HepG2 (cell line): ENCODE results near the gene DIPK1B. TPM values are rescaled to one million over a fixed set of nuclear protein-coding genes. Genes with fewer than 3 reads are reported as not detected.
"Not testable (repeated sequence)": the region's sequence is repeated elsewhere in the genome, so short reads cannot be mapped to it uniquely, and the experiment has no call there.

ENCODE experiments used
- ATAC-seq: fragments of 200-7000 bp; cut with Tn5 transposase; 3 replicates; pipeline ENCODE4 v1.9.1; 2020; ENCODE audit warnings: mild to moderate bottlenecking, moderate library complexity
- BruUV-seq: library from RNA; stranded (reverse); fragments of 400-500 nt; replicated peaks from 2 replicates; lab custom pipeline; 2021; lab: Mats Ljungman, UMichigan
- CTCF ChIA-PET: fragments of 300-600 bp; formaldehyde crosslinking; extraction: SDS; loops from one replicate; lab custom pipeline; 2021; ENCODE audit warnings: low total read pairs, inconsistent platforms, low intra/inter-chr PET ratio; lab: Yijun Ruan, JAX
- POLR2A ChIA-PET: fragments of 350-600 bp; sonication (Branson Sonifier 250); formaldehyde crosslinking; loops from one replicate; lab custom pipeline; 2020; ENCODE audit warnings: antibody characterized with exemption, inconsistent platforms; lab: Yijun Ruan, JAX
- DNase-seq: peaks from one replicate; pipeline ENCODE4 v3.0.0-alpha.2; 2015; ENCODE audit warnings: low spot score
- FAIRE-seq: peaks from 3 replicates; lab custom pipeline; 2011; peaks lifted over from hg19 to GRCh38; lab: Jason Lieb, UNC
- H2AFZ ChIP-seq: one replicate; pipeline ENCODE4 v1.6.1; 2011; ENCODE audit warnings: low read length, inconsistent platforms
- H3K27ac ChIP-seq: fragments of 300-600 bp; 3 replicates; pipeline ENCODE4 v1.8.0; 2011; ENCODE audit warnings: mixed run types, mild to moderate bottlenecking, mixed read lengths, low read length, inconsistent platforms; ENCODE audit not compliant: insufficient read depth; ENCODE audit errors: extremely low read length
- H3K27me3 ChIP-seq, 2 experiments: fragments of 200-600 bp in 1 of 2; 2 replicates in 1 of 2; 3 replicates in 1 of 2; pipeline versions ENCODE4 v1.6.0 to v1.8.0; 2011; ENCODE audit warnings: low read length in 2 of 2, mild to moderate bottlenecking in 2 of 2, moderate library complexity in 2 of 2, inconsistent platforms in 1 of 2; ENCODE audit not compliant: insufficient read depth in 2 of 2, control insufficient read depth in 1 of 2
- H3K36me3 ChIP-seq, 2 experiments: fragments of 200-600 bp in 1 of 2; replicated peaks in 1 of 2; 2 replicates in 1 of 2; 3 replicates in 1 of 2; pipeline versions ENCODE4 v1.5.1 to v1.8.0; 2011; ENCODE audit warnings: low read length in 2 of 2, inconsistent platforms in 1 of 2; ENCODE audit not compliant: insufficient read depth in 2 of 2, control insufficient read depth in 1 of 2
- H3K4me1 ChIP-seq: 2 replicates; pipeline ENCODE4 v1.5.1; 2012; ENCODE audit warnings: low read length, inconsistent platforms; ENCODE audit not compliant: insufficient read depth
- H3K4me2 ChIP-seq: 2 replicates; pipeline ENCODE4 v1.6.0; 2011; ENCODE audit warnings: low read depth, low read length, inconsistent platforms
- H3K4me3 ChIP-seq, 3 experiments: fragments of 200-600 bp in 1 of 3; sonication (generic), shearing (Covaris generic) in 1 of 3; replicated peaks in 1 of 3; 2 replicates each; pipeline ENCODE4 v1.5.1; 2011 to 2016; ENCODE audit warnings: low read length in 3 of 3, inconsistent platforms in 2 of 3, low read depth in 2 of 3, mild to moderate bottlenecking in 2 of 3, control low read depth in 1 of 3, mixed read lengths in 1 of 3; ENCODE audit not compliant: insufficient read depth in 1 of 3
- H3K79me2 ChIP-seq: one replicate; pipeline ENCODE4 v1.6.1; 2011; ENCODE audit warnings: low read length, inconsistent platforms; ENCODE audit not compliant: insufficient read depth
- H3K9ac ChIP-seq: 2 replicates; pipeline ENCODE4 v1.6.0; 2011; ENCODE audit warnings: mild to moderate bottlenecking, low read depth, low read length, inconsistent platforms; ENCODE audit not compliant: insufficient read depth
- H3K9me3 ChIP-seq: 2 replicates; pipeline ENCODE4 v1.5.1; 2012; ENCODE audit warnings: mild to moderate bottlenecking, low read length
- H4K20me1 ChIP-seq: 2 replicates; pipeline ENCODE4 v1.6.0; 2011; ENCODE audit warnings: inconsistent platforms, mild to moderate bottlenecking, low read length, moderate library complexity; ENCODE audit not compliant: insufficient read depth
- ATF1 ChIP-seq: IDR thresholded peaks from 2 replicates; pipeline ENCODE4 v1.6.1; 2016; ENCODE audit warnings: mild to moderate bottlenecking, control low read depth
- BHLHE40 ChIP-seq: IDR thresholded peaks from 2 replicates; pipeline ENCODE4 v1.6.1; 2011; ENCODE audit warnings: low read length, improper control_type of control experiment
- CREB1 ChIP-seq, 2 experiments: fragments of 450-650 bp in 1 of 2; IDR thresholded peaks; 2 replicates each; pipeline ENCODE4 v1.6.1; 2016 to 2017; ENCODE audit warnings: control low read depth in 1 of 2, mild to moderate bottlenecking in 1 of 2, missing compliant biosample characterization in 1 of 2, missing genetic modification characterization in 1 of 2
- GABPB1 ChIP-seq: IDR thresholded peaks from 2 replicates; pipeline ENCODE4 v1.6.1; 2016; ENCODE audit warnings: mild to moderate bottlenecking, missing genetic modification reagents, moderate library complexity, missing compliant biosample characterization
- GATAD2A ChIP-seq: IDR thresholded peaks from 2 replicates; pipeline ENCODE4 v1.6.1; 2016
- KAT8 ChIP-seq: IDR thresholded peaks from 2 replicates; pipeline ENCODE4 v1.6.1; 2016; ENCODE audit warnings: missing genetic modification reagents, missing compliant biosample characterization
- MED1 ChIP-seq: sonication (generic); formaldehyde crosslinking; IDR thresholded peaks from 2 replicates; pipeline ENCODE4 v1.4.0; 2020; ENCODE audit warnings: missing genetic modification reagents
- SAP130 ChIP-seq: IDR thresholded peaks from 2 replicates; pipeline ENCODE4 v1.6.1; 2016; ENCODE audit warnings: low read depth
- STAG1 ChIP-seq: sonication (generic); formaldehyde crosslinking; IDR thresholded peaks from 2 replicates; pipeline ENCODE4 v1.4.0; 2020; ENCODE audit warnings: missing genetic modification reagents
- ZBTB38 ChIP-seq: sonication (generic); formaldehyde crosslinking; IDR thresholded peaks from 2 replicates; pipeline ENCODE4 v1.5.1; 2020; ENCODE audit warnings: mild to moderate bottlenecking, missing genetic modification reagents
- WGBS: methylation state at CpG from one replicate; pipeline ENCODE4 v1.1.6; 2017; ENCODE audit warnings: low lambda C conversion rate; 5-methylcytosine and 5-hydroxymethylcytosine counted together
- in situ Hi-C: cut with HindIII; loops from 2 replicates; pipeline ENCODE4 v1.10.0; 2017; ENCODE audit warnings: low pct_unique_long_range_greater_than_20kb; ENCODE audit not compliant: extremely low pct_ligation_motif_present
- intact Hi-C: fragments of 100-400 bp; cut with micrococcal nuclease; formaldehyde crosslinking; loops from one replicate; pipeline ENCODE4 v1.10.0; 2022; ENCODE audit not compliant: unreplicated experiment
- polyA plus RNA-seq, 8 experiments: library from polyadenylated mRNA; depleted of rRNA in 3 of 8; stranded (reverse) in 7 of 8; unstranded in 1 of 8; fragments of >200 nt; fragmentation: Illumina TruSeq in 4 of 8; extraction: Trizol in 4 of 8; gene quantifications; 2 replicates each; pipeline versions ENCODE4 v1.2.1 to v1.2.3, GENCODE V29; 2011 to 2016; ENCODE audit warnings: low read depth in 4 of 8, missing spikeins in 1 of 8, mixed read lengths in 1 of 8; ENCODE audit not compliant: insufficient read depth in 1 of 8
- total RNA-seq, 5 experiments: library from RNA; depleted of rRNA; stranded (reverse); fragments of >200 nt; fragmentation: Illumina TruSeq; extraction: Trizol; gene quantifications; 2 replicates each; pipeline ENCODE4 v1.2.3, GENCODE V29; 2016; ENCODE audit warnings: low read depth in 1 of 5
- TF ChIP-seq, protein P1 (sequence below): sonication (generic); formaldehyde crosslinking; IDR thresholded peaks from 2 replicates; pipeline ENCODE4 v1.5.1; 2020; ENCODE audit warnings: mild to moderate bottlenecking, missing genetic modification reagents, moderate library complexity
- TF ChIP-seq, protein P2 (sequence below), 2 experiments: sonication (generic) in 1 of 2; formaldehyde crosslinking in 1 of 2; IDR thresholded peaks; 2 replicates each; pipeline versions ENCODE4 v1.5.1 to v1.6.1; 2011 to 2020; ENCODE audit warnings: borderline replicate concordance in 1 of 2, low read depth in 1 of 2, low read length in 1 of 2, mild to moderate bottlenecking in 1 of 2, missing genetic modification reagents in 1 of 2, moderate library complexity in 1 of 2
- TF ChIP-seq, protein P3 (sequence below): sonication (generic); formaldehyde crosslinking; IDR thresholded peaks from 2 replicates; pipeline ENCODE4 v1.4.0; 2020; ENCODE audit warnings: missing genetic modification reagents

Gene DIPK1B
- total and polyA plus RNA-seq, 2 of the 13 experiments (the other 11 are each of a cell fraction or from before 2014, with no cell fraction given) = 0.18 to 3.9 TPM

DNA sequence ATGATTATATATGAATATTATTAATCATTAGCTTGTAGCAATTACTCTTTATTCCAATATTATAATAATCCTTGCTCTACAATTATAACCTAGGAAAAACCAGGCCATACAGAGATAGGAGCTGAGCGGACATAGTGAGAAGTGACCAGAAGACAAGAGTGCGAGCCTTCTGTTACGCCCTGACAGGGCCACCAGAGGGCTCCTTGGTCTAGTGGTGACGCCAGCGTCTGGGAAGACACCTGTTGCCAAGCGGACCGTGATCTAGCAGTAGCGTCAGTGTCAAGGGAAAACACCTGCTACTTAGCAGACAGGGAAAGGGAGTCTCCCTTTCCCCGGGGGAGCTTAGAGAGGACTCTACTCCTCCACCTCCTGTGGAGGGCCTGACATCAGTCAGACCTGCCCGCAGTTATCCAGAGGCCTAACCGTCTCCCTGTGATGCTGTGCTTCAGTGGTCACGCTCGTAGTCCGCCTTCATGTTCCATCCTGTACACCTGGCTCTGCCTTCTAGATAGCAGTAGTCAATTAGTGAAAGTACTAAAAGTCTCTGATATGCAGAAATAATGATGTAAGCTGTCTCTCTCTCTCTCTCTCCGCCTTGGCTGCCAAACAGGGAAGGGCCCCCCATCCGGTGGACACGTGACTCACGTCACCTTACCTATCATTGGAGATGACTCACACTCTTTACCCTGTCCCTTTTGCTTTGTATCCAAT, 54.2 kb downstream of the DIPK1B start:
- POLR2A ChIA-PET = interaction anchor here (0.6 kb wide), 2 partner anchors 13 to 31 kb away, joined by 3 to 4 read pairs; no protein-coding TSS in a partner anchor
- Histone ChIP-seq H3K4me3 (0 out of 6 replicates have a peak overlapping the region, but pooled peaks of 1 of the 3 experiments have one; percentile 50), H3K4me1 (peaks cover 60% of the 10 kb centered on the region), H3K4me2 (peak overlapping the region; percentile 42)
- H3K27ac ChIP-seq; H3K36me3 ChIP-seq; H4K20me1 ChIP-seq; H3K9ac ChIP-seq; DNase-seq; intact Hi-C loops; H3K9me3 ChIP-seq; H3K79me2 ChIP-seq; in situ Hi-C loops; BruUV-seq; ATAC-seq; H3K27me3 ChIP-seq; H2AFZ ChIP-seq; TF ChIP-seq CREB1 (CRISPR knock-in tag; IDR thresholded peaks at IDR 0.05): not testable (repeated sequence)
- peak; percentile 23 for FAIRE-seq
- WGBS = 23% methylated on average over 8 of the region's 18 CpGs
- CTCF ChIA-PET = interaction anchor here (1.6 kb wide), 1 partner anchor 18 kb away, joined by 7 read pairs; no protein-coding TSS in a partner anchor
- TF ChIP-seq, protein P1, sequence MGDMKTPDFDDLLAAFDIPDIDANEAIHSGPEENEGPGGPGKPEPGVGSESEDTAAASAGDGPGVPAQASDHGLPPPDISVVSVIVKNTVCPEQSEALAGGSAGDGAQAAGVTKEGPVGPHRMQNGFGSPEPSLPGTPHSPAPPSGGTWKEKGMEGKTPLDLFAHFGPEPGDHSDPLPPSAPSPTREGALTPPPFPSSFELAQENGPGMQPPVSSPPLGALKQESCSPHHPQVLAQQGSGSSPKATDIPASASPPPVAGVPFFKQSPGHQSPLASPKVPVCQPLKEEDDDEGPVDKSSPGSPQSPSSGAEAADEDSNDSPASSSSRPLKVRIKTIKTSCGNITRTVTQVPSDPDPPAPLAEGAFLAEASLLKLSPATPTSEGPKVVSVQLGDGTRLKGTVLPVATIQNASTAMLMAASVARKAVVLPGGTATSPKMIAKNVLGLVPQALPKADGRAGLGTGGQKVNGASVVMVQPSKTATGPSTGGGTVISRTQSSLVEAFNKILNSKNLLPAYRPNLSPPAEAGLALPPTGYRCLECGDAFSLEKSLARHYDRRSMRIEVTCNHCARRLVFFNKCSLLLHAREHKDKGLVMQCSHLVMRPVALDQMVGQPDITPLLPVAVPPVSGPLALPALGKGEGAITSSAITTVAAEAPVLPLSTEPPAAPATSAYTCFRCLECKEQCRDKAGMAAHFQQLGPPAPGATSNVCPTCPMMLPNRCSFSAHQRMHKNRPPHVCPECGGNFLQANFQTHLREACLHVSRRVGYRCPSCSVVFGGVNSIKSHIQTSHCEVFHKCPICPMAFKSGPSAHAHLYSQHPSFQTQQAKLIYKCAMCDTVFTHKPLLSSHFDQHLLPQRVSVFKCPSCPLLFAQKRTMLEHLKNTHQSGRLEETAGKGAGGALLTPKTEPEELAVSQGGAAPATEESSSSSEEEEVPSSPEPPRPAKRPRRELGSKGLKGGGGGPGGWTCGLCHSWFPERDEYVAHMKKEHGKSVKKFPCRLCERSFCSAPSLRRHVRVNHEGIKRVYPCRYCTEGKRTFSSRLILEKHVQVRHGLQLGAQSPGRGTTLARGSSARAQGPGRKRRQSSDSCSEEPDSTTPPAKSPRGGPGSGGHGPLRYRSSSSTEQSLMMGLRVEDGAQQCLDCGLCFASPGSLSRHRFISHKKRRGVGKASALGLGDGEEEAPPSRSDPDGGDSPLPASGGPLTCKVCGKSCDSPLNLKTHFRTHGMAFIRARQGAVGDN = peak; percentile 46
- TF ChIP-seq SAP130 (CRISPR knock-in tag) (peak; percentile 52), ATF1 (CRISPR knock-in tag) (0 out of 2 replicates have a peak, but pooled peaks have one; percentile 41), BHLHE40 (peak; percentile 53; the same call in 1 of the 2 replicates), CREB1 (IDR thresholded peaks at IDR 0.05) (peak; percentile 68), GABPB1 (CRISPR knock-in tag) (0 out of 2 replicates have a peak, but pooled peaks have one; percentile 11), ZBTB38 (CRISPR knock-in tag) (0 out of 2 replicates have a peak, but pooled peaks have one; percentile 24), STAG1 (CRISPR knock-in tag) (peak; percentile 56), GATAD2A (CRISPR knock-in tag) (0 out of 2 replicates have a peak, but pooled peaks have one; percentile 8), MED1 (0 out of 2 replicates have a peak, but pooled peaks have one; percentile 17), KAT8 (CRISPR knock-in tag) (0 out of 2 replicates have a peak, but pooled peaks have one; percentile 19)
- TF ChIP-seq, protein P2, sequence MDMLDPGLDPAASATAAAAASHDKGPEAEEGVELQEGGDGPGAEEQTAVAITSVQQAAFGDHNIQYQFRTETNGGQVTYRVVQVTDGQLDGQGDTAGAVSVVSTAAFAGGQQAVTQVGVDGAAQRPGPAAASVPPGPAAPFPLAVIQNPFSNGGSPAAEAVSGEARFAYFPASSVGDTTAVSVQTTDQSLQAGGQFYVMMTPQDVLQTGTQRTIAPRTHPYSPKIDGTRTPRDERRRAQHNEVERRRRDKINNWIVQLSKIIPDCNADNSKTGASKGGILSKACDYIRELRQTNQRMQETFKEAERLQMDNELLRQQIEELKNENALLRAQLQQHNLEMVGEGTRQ (IDR thresholded peaks at IDR 0.05; ENCODE audit: low read depth, low read length) = not testable (repeated sequence)
- TF ChIP-seq, protein P2 (CRISPR knock-in tag; IDR thresholded peaks at IDR 0.05; ENCODE audit: borderline replicate concordance) = peak; percentile 74; the same call in 1 of the 2 replicates
- TF ChIP-seq, protein P3, sequence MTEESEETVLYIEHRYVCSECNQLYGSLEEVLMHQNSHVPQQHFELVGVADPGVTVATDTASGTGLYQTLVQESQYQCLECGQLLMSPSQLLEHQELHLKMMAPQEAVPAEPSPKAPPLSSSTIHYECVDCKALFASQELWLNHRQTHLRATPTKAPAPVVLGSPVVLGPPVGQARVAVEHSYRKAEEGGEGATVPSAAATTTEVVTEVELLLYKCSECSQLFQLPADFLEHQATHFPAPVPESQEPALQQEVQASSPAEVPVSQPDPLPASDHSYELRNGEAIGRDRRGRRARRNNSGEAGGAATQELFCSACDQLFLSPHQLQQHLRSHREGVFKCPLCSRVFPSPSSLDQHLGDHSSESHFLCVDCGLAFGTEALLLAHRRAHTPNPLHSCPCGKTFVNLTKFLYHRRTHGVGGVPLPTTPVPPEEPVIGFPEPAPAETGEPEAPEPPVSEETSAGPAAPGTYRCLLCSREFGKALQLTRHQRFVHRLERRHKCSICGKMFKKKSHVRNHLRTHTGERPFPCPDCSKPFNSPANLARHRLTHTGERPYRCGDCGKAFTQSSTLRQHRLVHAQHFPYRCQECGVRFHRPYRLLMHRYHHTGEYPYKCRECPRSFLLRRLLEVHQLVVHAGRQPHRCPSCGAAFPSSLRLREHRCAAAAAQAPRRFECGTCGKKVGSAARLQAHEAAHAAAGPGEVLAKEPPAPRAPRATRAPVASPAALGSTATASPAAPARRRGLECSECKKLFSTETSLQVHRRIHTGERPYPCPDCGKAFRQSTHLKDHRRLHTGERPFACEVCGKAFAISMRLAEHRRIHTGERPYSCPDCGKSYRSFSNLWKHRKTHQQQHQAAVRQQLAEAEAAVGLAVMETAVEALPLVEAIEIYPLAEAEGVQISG (CRISPR knock-in tag) = 0 out of 2 replicates have a peak, but pooled peaks have one; percentile 14
